Measurements from ENCODE around the gene SLC13A5.

DNA sequence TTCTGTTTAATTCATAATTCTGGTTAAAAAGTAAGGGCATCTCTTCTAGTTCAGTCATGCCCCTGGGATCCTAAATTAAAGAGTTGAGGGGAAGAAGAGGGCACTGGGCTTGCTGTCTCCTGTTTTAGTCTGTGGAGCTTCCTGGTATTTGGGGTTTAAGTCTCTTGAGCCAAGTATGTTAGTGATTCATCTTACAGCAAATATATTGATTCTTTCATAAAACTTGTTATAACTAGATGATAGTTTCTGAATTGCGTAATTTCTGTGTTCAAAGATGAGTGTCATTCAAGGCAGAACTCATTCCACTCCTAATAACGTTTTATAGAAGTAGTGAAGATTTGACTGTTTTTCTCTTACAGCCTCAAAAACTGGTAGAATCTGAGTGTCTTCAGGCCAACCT is 70.6 kb downstream of the SLC13A5 start:
- TF ChIP-seq, protein P1, sequence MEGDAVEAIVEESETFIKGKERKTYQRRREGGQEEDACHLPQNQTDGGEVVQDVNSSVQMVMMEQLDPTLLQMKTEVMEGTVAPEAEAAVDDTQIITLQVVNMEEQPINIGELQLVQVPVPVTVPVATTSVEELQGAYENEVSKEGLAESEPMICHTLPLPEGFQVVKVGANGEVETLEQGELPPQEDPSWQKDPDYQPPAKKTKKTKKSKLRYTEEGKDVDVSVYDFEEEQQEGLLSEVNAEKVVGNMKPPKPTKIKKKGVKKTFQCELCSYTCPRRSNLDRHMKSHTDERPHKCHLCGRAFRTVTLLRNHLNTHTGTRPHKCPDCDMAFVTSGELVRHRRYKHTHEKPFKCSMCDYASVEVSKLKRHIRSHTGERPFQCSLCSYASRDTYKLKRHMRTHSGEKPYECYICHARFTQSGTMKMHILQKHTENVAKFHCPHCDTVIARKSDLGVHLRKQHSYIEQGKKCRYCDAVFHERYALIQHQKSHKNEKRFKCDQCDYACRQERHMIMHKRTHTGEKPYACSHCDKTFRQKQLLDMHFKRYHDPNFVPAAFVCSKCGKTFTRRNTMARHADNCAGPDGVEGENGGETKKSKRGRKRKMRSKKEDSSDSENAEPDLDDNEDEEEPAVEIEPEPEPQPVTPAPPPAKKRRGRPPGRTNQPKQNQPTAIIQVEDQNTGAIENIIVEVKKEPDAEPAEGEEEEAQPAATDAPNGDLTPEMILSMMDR (IDR thresholded peaks at IDR 0.05; ENCODE audit: low read depth, low read length) = no peak
- no peak for TF ChIP-seq POLR2A (IDR thresholded peaks at IDR 0.05; ENCODE audit: extremely low read depth, insufficient read length)
- no peak for TF ChIP-seq MYC (IDR thresholded peaks at IDR 0.05; ENCODE audit: low read depth, low read length)

All from NB4 (cell line).